GM23338 (cell line): Measurements from ENCODE around the gene RIPOR3. TPM values are rescaled to one million over a fixed set of nuclear protein-coding genes. Genes with fewer than 3 reads are reported as not detected.
A peak's percentile ranks its signal among the peaks of the same experiment; 100 is the strongest.

ENCODE experiments used
- ATAC-seq: fragments of 200-7000 bp; cut with Tn5 transposase; 3 replicates; pipeline ENCODE4 v1.9.1; 2020
- DNase-seq: peaks from one replicate; pipeline ENCODE4 v3.0.0-alpha.2; 2015; ENCODE audit warnings: low spot score
- H2AFZ ChIP-seq: fragments of 200-600 bp; sonication (generic); 2 replicates; pipeline ENCODE4 v1.8.0; 2016; ENCODE audit warnings: antibody characterized with exemption, mild to moderate bottlenecking, moderate library complexity
- H3F3A ChIP-seq: fragments of 200-600 bp; sonication (generic); replicated peaks from 2 replicates; pipeline ENCODE4 v1.8.0; 2017; ENCODE audit warnings: antibody characterized with exemption, mixed run types, low read depth
- H3K27ac ChIP-seq: fragments of 200-600 bp; sonication (generic); 2 replicates; pipeline ENCODE4 v1.6.1; 2016; ENCODE audit warnings: low read depth
- H3K27me3 ChIP-seq: fragments of 200-600 bp; sonication (generic); 2 replicates; pipeline ENCODE4 v1.8.0; 2016; ENCODE audit warnings: mild to moderate bottlenecking, mixed run types, moderate library complexity; ENCODE audit not compliant: insufficient read depth
- H3K36me3 ChIP-seq: fragments of 200-600 bp; sonication (generic); 2 replicates; pipeline ENCODE4 v1.8.0; 2016; ENCODE audit warnings: mild to moderate bottlenecking; ENCODE audit not compliant: insufficient read depth
- H3K4me1 ChIP-seq: fragments of 200-600 bp; sonication (generic); 2 replicates; pipeline ENCODE4 v1.8.0; 2016; ENCODE audit warnings: mild to moderate bottlenecking, moderate library complexity; ENCODE audit not compliant: insufficient read depth
- H3K4me2 ChIP-seq: fragments of 200-600 bp; sonication (generic); 2 replicates; pipeline ENCODE4 v1.7.1; 2017; ENCODE audit warnings: mixed run types
- H3K4me3 ChIP-seq: fragments of 200-600 bp; sonication (generic); 2 replicates; pipeline ENCODE4 v1.6.1; 2016; ENCODE audit warnings: mixed run types
- H3K79me2 ChIP-seq: fragments of 200-600 bp; sonication (generic); replicated peaks from 2 replicates; pipeline ENCODE4 v1.8.0; 2017; ENCODE audit warnings: mild to moderate bottlenecking; ENCODE audit not compliant: insufficient read depth
- H3K9me2 ChIP-seq: fragments of 200-600 bp; sonication (generic); 2 replicates; pipeline ENCODE4 v1.8.0; 2017; ENCODE audit not compliant: insufficient read depth
- H4K20me1 ChIP-seq: fragments of 200-600 bp; sonication (generic); replicated peaks from 2 replicates; pipeline ENCODE4 v1.8.0; 2017; ENCODE audit warnings: mild to moderate bottlenecking; ENCODE audit not compliant: insufficient read depth
- H3K27ac Mint-ChIP-seq: 2 replicates; pipeline ENCODE4 v1.8.0; 2020; ENCODE audit warnings: inconsistent platforms, mild to moderate bottlenecking, moderate library complexity, mixed read lengths
- H3K27me3 Mint-ChIP-seq: 3 replicates; pipeline ENCODE4 v1.8.0; 2022; ENCODE audit warnings: low read depth, mild to moderate bottlenecking, moderate library complexity, mixed read lengths, inconsistent platforms; ENCODE audit not compliant: insufficient read depth, poor library complexity
- H3K36me3 Mint-ChIP-seq: 3 replicates; pipeline ENCODE4 v1.8.0; 2021; ENCODE audit warnings: low read depth, mild to moderate bottlenecking, inconsistent platforms, moderate library complexity, mixed read lengths
- H3K4me1 Mint-ChIP-seq: 3 replicates; pipeline ENCODE4 v1.8.0; 2020; ENCODE audit warnings: mild to moderate bottlenecking, inconsistent platforms, mixed read lengths
- H3K4me3 Mint-ChIP-seq: 3 replicates; pipeline ENCODE4 v1.8.0; 2021; ENCODE audit warnings: moderate library complexity, mild to moderate bottlenecking, inconsistent platforms, mixed read lengths
- H3K9me3 Mint-ChIP-seq: 3 replicates; pipeline ENCODE4 v1.8.0; 2020; ENCODE audit warnings: moderate library complexity, mild to moderate bottlenecking, inconsistent platforms, mixed read lengths
- CREB1 ChIP-seq: fragments of 250-450 bp; sonication (Bioruptor Pico); IDR thresholded peaks from 2 replicates; pipeline ENCODE4 v1.5.0; 2020; ENCODE audit warnings: low read depth, mild to moderate bottlenecking, moderate library complexity
- EZH2phosphoT487 ChIP-seq: fragments of 200-600 bp; sonication (generic); IDR thresholded peaks from one replicate; pipeline ENCODE4 v1.8.1; 2018; ENCODE audit warnings: antibody characterized with exemption; ENCODE audit not compliant: unreplicated experiment
- NANOG ChIP-seq: IDR thresholded peaks from 2 replicates; pipeline ENCODE4 v1.6.1; 2016; ENCODE audit warnings: antibody characterized with exemption, borderline replicate concordance
- REST ChIP-seq: IDR thresholded peaks from one replicate; pipeline ENCODE4 v1.6.1; 2018; ENCODE audit warnings: antibody characterized with exemption; ENCODE audit not compliant: unreplicated experiment
- STAT1 ChIP-seq: IDR thresholded peaks from one replicate; pipeline ENCODE4 v1.6.1; 2016; ENCODE audit warnings: antibody characterized with exemption; ENCODE audit not compliant: unreplicated experiment
- ZNF114 ChIP-seq: fragments of 250-450 bp; sonication (Bioruptor Pico); IDR thresholded peaks from 2 replicates; pipeline ENCODE4 v1.5.0; 2020; ENCODE audit warnings: mild to moderate bottlenecking, moderate library complexity
- ZNF331 ChIP-seq: fragments of 250-450 bp; sonication (Bioruptor Pico); IDR thresholded peaks from 2 replicates; pipeline ENCODE4 v1.5.0; 2020; ENCODE audit warnings: low read depth, mild to moderate bottlenecking, moderate library complexity
- polyA plus RNA-seq: library from polyadenylated mRNA; unstranded; fragments of >200 nt; fragmentation: Nextera tagmentation; extraction: Ambion mirVana; gene quantifications from 2 replicates; pipeline ENCODE4 v1.2.1, GENCODE V29; 2016
- total RNA-seq: library from RNA; depleted of rRNA; stranded (reverse); fragments of >200 nt; shearing (Covaris generic); gene quantifications from 2 replicates; pipeline ENCODE4 v1.2.3, GENCODE V29; 2014
- TF ChIP-seq, protein P1 (sequence below), 2 experiments: fragments of 200-600 bp in 1 of 2; sonication (generic) in 1 of 2; conservative IDR thresholded peaks; 2 replicates each; pipeline versions ENCODE4 v1.5.1 to v1.6.1; 2016 to 2017; ENCODE audit warnings: antibody characterized with exemption in 2 of 2, low read depth in 2 of 2, mild to moderate bottlenecking in 2 of 2, moderate library complexity in 1 of 2
- TF ChIP-seq, protein P2 (sequence below): IDR thresholded peaks from 2 replicates; pipeline ENCODE4 v1.6.1; 2016; ENCODE audit warnings: antibody characterized with exemption

RIPOR3 gene
- total and polyA plus RNA-seq, 2 experiments from 2014 or later, result 4.9 to 6.3 TPM

DNA sequence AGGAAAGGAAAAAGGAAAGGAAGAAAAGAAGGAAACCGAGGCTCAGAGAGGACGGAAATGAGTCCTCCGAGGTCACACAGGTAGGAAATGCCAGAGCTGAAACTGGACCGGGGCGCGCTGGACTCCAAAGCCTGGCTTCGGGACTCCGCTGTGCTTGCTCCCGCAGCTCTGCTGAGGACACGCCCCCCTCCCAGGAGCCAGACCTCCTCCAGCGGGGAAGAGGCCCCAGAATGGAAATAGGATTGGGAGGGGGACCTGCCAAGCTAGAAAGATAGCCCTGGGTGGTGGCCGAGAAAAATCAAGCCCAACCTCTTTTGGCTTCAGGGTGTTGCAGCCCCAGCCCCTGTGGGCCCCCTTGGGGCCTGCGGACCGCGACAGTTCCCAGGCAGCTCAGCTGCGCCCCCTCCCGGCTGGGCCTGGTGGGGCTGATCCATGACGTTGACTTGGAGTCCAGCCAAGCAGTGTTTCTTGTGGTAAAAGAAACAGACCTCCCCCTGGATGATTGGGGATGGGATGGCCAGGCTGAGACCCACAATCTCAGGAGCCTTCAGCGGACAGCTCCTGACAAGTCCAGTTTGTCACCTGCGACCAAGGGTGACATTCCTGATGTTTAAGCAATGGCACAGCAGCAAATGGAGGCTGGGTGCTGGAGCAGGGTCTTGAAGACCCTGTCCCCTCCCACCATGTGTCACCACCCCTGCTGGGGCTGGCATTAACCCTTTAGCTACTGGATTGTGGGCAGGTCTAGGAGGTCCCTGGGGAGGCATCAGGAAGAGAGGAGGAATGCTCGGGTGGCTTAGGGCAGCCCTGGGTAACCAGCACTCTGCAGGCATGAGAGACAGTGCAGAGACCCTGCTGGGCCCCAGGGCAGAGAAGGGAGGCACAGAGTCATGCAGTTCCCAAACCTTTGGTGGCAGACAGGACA lies 55.4 kb downstream of the RIPOR3 start:
- no peaks in the 10 kb centered on the region for H4K20me1 ChIP-seq
- TF ChIP-seq, protein P1, sequence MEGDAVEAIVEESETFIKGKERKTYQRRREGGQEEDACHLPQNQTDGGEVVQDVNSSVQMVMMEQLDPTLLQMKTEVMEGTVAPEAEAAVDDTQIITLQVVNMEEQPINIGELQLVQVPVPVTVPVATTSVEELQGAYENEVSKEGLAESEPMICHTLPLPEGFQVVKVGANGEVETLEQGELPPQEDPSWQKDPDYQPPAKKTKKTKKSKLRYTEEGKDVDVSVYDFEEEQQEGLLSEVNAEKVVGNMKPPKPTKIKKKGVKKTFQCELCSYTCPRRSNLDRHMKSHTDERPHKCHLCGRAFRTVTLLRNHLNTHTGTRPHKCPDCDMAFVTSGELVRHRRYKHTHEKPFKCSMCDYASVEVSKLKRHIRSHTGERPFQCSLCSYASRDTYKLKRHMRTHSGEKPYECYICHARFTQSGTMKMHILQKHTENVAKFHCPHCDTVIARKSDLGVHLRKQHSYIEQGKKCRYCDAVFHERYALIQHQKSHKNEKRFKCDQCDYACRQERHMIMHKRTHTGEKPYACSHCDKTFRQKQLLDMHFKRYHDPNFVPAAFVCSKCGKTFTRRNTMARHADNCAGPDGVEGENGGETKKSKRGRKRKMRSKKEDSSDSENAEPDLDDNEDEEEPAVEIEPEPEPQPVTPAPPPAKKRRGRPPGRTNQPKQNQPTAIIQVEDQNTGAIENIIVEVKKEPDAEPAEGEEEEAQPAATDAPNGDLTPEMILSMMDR (conservative IDR thresholded peaks at IDR 0.05; ENCODE audit: low read depth in 2 of 2), result peak; percentile 89 to 95
- TF ChIP-seq, protein P2, sequence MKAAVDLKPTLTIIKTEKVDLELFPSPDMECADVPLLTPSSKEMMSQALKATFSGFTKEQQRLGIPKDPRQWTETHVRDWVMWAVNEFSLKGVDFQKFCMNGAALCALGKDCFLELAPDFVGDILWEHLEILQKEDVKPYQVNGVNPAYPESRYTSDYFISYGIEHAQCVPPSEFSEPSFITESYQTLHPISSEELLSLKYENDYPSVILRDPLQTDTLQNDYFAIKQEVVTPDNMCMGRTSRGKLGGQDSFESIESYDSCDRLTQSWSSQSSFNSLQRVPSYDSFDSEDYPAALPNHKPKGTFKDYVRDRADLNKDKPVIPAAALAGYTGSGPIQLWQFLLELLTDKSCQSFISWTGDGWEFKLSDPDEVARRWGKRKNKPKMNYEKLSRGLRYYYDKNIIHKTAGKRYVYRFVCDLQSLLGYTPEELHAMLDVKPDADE, result no peak
- TF ChIP-seq REST (peak; percentile 24), CREB1 (peak; percentile 88)
- no peaks in the 10 kb centered on the region for H3K79me2 ChIP-seq
- H3K27ac ChIP-seq, result peak overlapping the region; percentile 39
- Mint-ChIP-seq H3K27me3 (peaks cover 28% of the 10 kb centered on the region), H3K36me3 (no peaks in the 10 kb centered on the region; the same call in 2 of the 3 replicates), H3K27ac (peak overlapping the region; percentile 74; the same call in 1 of the 2 replicates), H3K9me3 (no peaks in the 10 kb centered on the region), H3K4me1 (peaks cover 38% of the 10 kb centered on the region), H3K4me3 (peak overlapping the region; percentile 18; the same call in 2 of the 3 replicates)
- H3K4me2 ChIP-seq, result peak overlapping the region; percentile 75
- H2AFZ ChIP-seq, result peak overlapping the region; percentile 88
- H3K36me3 ChIP-seq, result no peaks in the 10 kb centered on the region
- no peaks in the 10 kb centered on the region for H3K9me2 ChIP-seq
- peaks cover 29% of the 10 kb centered on the region for H3K4me1 ChIP-seq
- DNase-seq, result peak; percentile 93
- no peaks in the 10 kb centered on the region for H3K27me3 ChIP-seq
- H3F3A ChIP-seq, result peaks cover 5% of the 10 kb centered on the region; the same call in 1 of the 2 replicates
- peak overlapping the region; percentile 27; the same call in 1 of the 2 replicates for H3K4me3 ChIP-seq
- peak; percentile 70 for ATAC-seq

DNA sequence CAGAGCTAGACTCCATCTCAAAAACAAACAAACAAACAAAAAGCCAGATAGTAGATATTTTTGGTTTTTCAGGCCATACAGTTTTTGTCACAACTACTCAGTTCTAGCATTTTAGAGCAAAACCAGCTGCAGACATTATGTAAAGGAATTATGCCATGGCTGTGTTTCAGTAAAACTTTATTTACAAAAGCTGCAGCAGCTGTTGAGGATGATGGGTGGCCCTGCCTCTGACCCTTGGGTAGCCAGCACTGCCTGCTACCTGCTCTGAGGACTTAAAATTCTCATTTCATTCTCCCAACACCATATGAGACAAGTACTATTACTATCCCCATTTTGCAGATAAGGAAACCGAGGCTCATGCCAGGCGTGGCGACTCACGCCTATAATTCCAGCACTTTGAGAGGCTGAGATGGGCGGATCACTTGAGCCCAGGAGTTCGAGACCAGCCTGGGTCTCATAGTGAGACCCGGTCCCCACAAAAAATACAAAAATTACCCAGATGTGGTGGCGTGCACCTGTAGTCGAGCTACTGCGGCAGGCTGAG lies 56.3 kb downstream of the RIPOR3 start:
- ATAC-seq (no peak), DNase-seq (no peak)
- H3K4me3 ChIP-seq, result peak overlapping the region; percentile 27; the same call in 1 of the 2 replicates
- H3K4me2 ChIP-seq, result peak overlapping the region; percentile 61
- H3K36me3 ChIP-seq, result no peaks in the 10 kb centered on the region
- peaks cover 33% of the 10 kb centered on the region for H3K4me1 Mint-ChIP-seq
- peak overlapping the region; percentile 15; the same call in 1 of the 2 replicates for H3K27ac ChIP-seq
- H3K36me3 Mint-ChIP-seq, result no peaks in the 10 kb centered on the region; the same call in 2 of the 3 replicates
- no peaks in the 10 kb centered on the region for H4K20me1 ChIP-seq
- H3K4me1 ChIP-seq, result peaks cover 22% of the 10 kb centered on the region
- peaks cover 22% of the 10 kb centered on the region for H3K27me3 Mint-ChIP-seq
- H3K79me2 ChIP-seq, result no peaks in the 10 kb centered on the region
- H3K9me3 Mint-ChIP-seq, result no peaks in the 10 kb centered on the region
- H3K9me2 ChIP-seq, result no peaks in the 10 kb centered on the region
- peaks cover 5% of the 10 kb centered on the region; the same call in 1 of the 2 replicates for H3F3A ChIP-seq
- H2AFZ ChIP-seq, result peak overlapping the region; percentile 88
- H3K4me3 Mint-ChIP-seq, result peak overlapping the region; percentile 18; the same call in 1 of the 3 replicates
- H3K27me3 ChIP-seq, result no peaks in the 10 kb centered on the region
- no peak overlapping the region for H3K27ac Mint-ChIP-seq
- no peak for TF ChIP-seq EZH2phosphoT487
- TF ChIP-seq, protein P1 (conservative IDR thresholded peaks at IDR 0.05; ENCODE audit: low read depth in 2 of 2), result no peak
- no peak for TF ChIP-seq STAT1
- no peak for TF ChIP-seq ZNF114 (CRISPR knock-in tag)
- TF ChIP-seq NANOG, result no peak
- TF ChIP-seq, protein P2, result no peak
- TF ChIP-seq ZNF331 (CRISPR knock-in tag), result no peak
